Kasumi-1 (cell line): ENCODE data around the gene UBE2D2.
A peak's percentile ranks its signal among the peaks of the same experiment; 100 is the strongest.

Experiments used
- DNase-seq, 2 experiments: peaks; one replicate each; lab custom pipeline; 2025; lab: John Stamatoyannopoulos, UW

Gene UBE2D2

DNA sequence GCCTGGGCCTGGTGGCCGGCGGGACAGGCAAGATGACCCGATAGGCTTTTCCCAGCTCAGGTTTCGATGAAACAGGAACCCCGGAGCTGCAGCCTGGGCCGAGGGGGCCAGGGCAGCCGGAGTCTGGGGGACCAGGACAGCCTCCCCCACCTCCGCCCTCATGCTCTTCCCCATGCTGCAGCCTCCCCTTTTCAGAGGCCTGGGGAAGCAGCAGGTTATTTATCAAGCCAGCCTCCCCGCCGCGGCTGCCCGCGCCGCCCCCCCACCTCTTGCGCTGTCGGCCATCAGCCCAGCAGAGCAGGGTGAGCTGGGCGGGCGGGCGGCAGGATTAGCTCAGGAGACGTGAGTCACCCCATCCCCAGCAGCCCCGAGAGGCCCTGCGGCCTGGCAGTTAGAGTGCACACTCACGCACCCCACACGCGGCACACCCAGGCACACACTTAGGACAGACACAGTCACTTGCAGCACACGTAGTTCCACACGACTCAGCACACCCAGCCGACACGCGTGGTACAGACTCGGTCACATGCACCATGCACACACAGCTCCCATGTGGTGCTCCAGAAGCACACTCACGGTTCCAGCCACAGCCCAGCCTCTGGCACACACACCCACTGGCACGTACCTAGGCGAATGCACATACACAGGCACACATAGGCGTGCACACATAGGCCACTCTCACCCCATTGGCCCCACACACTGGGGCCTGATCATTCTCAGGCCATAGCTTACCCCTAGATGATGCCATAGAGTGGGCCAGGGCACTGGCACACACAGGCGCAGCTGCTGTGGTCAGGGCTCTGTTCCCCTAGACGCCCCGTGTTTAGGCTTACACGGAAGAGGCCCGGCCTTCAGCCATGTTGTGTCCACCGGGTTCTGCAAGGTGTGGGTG is 100.0 kb downstream of the UBE2D2 start:
- peak; percentile 61 to 75 for DNase-seq

DNA sequence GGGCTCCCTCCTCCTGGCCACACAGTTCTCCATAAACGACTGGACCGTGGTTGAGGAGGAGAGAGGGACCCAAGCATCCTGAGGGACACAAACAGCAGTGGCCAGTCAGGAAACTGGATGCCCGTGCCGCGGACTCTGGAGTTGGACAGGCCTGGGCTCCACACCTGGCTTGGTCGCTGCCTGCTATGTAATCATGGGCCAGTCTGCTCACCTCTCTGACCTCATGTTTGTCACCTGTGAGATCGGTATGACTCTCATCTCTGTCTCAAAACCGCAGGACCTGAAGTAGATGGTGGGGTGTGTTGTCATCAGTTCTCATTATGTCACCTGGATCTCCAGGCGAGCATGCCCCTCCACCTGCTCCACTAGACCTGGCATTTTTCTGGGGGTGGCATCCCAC is 101.5 kb downstream of the UBE2D2 start:
- no peak for DNase-seq

DNA sequence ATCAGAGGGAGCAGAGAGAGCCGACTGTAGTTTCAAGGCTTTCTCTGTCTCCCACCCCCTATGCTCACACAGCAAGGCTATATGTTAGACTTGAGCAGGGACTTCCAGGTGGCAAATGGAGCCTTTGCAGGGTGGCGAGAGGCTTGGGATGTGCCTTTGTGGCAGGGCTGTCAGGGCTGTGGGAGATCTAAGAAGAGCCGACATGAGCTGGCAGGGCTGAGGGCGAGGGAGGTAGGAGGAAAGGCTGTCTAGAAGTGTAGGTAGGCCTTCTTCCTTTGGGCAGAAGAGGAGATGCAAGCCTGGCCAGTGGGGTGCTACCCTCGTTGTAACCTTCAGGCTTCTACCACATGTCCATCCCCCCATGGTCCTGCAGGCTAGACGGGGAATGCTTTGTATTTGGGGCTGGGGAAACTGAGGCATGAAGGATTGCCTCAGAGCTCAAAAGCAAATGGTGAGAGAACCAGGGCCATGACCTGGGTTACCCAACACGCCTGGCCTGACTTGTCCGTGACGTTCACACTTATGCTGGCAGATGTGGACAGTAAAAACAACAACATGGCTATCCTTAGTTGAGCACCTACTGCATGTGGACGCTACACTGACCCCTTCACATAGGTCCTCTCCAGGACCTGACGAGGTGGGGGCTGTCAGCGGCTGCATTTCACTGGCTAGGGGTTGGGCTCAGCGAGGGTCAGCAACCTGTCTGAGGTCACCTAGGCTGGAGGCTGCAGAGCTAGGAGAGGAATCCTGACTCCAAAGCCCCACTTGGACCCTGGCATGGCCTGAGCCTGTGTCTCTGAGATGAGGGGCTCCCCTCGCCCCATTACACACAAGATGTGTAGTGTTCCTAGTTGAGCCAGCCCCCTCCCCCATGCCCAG is 102.3 kb downstream of the UBE2D2 start:
- DNase-seq, result no peak

DNA sequence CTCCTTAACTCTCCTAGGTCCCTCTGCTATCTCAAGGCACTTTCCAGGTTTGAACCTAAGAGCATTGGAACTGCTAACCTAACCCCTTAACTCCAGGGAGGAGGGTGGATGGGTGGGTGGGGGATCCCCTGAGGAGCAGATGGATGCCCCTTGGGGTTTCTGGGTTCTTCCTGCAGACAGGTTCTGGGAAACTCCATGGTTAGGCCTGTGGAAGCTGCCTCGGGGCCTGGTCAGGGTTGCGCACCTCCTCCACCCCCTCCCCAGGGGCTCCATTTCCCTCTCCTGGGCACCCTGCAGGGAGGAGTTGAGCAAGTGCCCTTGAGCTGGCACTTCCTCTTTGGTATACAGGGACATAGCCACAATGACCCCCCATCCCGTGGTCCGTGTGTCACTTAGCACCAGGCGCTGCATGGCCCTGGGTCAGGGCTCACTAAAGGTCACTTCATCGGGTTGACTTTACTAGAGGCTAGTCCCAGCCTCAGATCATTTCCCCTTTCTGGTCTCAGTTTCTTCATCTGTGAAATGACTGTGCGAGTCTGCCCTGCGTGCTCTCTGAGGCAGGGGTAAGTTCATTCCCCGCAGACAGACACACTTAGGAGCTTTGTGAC is 103.1 kb downstream of the UBE2D2 start:
- no peak for DNase-seq

DNA sequence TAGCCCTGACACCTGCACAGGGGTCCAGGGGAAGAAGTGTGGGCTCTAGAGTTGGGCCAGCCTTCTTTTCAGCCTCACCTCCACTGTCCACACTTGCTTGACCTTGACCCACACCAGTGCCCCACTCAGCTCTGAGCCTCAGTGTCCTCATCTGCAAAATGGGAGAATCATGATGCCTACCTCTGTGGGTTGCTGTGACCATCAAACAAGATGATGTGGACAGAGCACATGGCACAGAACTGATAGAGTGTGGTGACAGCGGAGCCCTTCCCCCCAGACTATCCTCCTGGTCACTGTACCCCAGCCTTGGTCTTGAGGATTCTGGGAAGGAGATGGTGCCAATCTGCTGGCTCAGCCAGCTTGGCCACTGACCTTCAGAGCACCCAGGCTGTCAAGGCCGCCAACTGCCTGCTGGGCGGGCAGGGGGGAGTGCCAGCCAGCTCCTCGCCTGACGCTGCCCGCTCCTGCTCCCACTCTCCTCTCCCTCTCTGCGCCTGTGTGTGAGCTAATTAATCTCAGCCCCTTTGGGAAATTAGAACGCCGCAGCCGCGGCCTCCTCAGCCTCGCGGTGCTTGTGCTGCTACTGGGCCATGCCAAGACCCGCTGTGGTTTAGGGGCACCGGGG is 103.7 kb downstream of the UBE2D2 start:
- DNase-seq, result no peak

DNA sequence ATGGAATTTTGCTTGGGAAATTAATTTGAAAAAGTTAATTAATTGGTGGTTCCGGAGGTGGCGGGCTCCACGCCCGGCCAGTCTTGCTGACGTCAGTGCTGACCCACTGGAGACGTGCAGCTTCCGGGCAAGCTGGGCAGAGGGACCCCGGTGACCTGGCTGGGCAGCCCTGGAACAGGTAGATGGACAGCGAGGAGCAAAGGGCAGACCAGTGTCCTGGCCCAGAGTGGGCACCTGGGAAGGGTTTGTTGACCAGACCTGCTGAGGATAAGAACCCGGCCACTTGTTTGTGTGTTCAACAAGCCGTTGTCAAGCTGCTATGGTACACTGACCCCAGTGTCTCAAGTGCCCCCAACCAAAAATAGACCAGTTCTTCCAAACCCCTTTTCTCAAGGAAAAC is 104.5 kb downstream of the UBE2D2 start:
- no peak for DNase-seq

DNA sequence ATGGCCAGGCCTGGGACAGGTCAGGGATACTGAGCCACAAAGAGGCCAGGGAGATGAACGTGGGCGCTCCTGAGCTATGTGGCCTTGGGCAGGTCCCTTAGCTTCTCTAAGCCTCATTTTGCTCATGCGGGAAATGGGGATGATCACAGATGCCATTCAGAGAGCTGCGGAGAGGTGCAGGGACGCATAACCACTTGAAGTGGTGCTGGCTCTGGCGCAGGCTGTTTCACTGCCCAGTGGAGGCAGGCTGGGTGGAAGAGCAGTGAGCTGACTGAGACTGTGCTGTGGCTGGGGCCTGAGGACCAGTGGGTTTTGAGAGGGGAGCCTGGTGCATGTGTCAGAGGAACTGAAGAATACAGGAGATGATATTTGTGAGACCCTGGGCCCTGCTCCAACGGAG is 105.4 kb downstream of the UBE2D2 start:
- no peak for DNase-seq

DNA sequence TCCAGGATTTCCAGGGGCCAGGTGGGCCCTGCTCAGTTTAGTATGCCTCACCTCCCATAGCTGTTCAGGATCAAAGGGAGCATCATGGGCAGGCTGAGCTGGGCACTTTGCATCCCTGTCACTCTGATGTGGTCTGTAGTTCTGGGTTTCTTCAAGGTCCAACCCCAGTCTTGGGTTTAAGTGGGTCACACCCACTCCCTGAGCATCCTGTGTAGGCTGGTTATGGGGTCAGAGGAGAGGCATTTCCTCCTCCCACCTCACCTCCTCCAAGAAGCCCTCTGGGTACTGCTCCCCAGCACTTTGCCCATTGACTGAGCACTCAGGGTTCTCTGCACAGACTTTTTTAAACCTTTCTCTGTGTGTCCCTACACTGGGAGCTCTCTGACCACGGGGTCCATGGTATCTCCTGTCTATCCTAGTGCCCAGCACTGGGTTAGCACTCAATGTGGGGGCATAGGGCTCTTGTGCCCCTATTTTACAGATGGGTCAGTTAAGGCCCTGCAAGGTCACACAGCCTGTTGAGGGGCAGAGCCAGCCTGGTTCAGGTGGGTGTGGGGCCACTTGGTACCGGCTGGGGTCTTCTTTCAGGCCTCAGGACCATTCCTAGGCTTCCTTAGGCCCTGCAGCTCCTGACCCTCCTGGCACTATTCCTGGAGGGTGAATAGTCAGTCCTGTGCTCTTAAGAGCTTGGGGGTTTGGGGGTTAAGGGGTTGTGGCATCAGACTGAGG is 106.0 kb downstream of the UBE2D2 start:
- DNase-seq, result no peak

DNA sequence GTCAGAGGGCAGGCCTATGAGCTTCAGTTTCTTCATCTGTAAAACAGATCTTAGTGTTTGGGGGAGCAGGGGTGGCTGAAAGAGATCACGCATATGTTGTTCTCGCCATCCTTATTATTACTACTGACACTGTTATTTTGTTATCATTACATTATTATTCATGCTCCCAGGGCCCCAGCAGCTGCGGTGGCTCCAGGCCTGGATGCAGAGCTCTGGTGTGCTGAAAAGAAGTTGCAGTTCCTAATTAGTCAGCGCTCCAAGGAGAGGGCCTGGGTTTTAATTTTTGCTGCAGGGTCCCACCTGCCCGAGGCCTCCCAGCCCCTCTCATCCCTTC is 106.6 kb downstream of the UBE2D2 start:
- DNase-seq, result no peak

DNA sequence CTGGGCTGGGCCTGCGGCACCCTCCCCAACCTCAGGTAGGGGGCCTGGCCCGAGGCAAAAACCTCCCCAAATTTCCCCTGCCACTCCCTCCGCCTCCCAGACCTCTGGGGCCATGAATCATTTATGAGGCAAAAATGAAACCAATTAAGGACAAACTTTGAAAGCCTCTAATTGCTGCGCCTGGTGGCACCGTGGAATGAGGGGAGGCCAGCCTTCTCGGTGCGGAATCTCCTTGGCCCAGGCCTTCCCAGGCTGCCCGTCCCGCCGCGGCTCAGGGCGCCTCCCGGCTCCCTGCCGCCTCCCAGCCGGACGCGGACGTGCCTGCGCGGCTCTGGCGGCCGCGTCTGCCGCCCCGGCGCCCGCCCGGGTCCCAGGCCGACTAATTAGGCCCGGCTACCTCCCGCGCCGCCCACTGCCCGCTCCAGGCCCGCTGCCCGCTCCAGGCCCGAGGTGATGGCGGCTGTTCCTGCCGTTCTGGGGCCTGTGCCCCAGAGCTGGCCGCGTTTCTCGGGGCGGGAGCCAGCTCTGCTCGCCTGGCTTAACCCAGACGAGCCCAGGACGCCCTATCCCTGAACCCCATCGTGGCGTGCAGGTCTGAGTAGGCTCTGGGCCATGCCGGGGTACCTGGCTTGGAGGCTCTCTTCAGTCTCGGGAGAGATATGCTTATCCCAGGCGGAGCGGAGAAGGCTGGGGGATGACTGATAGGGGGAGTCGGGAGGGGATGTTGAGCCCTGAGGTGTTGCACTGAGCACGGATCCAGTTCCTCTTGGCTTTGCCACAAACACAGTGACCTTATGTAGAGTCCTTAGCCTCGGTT is 107.1 kb downstream of the UBE2D2 start:
- no peak for DNase-seq

DNA sequence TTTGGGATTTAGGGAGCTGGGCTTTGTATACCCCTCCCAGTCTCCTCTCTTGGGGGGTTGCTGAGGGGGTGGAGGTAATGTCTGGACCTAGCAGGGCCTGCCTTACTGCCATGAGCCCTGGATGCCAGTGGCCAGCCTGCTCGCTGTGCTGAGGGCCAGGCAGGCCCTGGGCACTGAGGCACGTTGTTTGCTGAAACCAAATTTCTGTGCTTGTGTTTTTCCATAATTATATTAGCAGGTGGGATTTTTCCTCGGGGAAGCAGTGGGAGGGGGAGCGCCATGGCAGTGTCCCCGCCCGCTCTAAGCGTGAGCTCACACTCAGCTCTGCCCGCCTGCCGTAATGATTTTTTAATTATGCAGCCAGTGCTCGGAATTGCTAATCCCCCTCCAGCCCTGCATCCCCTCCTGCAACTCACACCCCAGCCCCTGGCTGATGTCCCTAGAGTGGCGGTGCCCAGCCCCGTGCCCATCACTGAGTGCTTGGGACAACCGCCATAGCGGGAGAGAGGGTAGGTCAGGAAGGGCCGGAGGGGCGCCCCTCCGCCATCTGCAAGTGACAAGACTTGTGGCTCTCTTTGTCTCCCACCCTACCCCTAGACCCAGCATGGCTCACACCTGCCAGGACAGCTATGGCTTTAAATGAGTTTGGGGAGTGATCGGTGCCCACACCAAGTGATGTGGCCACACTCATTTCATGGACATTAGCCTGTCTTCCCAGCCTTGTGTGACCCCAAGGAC is 108.0 kb downstream of the UBE2D2 start:
- DNase-seq, result no peak

DNA sequence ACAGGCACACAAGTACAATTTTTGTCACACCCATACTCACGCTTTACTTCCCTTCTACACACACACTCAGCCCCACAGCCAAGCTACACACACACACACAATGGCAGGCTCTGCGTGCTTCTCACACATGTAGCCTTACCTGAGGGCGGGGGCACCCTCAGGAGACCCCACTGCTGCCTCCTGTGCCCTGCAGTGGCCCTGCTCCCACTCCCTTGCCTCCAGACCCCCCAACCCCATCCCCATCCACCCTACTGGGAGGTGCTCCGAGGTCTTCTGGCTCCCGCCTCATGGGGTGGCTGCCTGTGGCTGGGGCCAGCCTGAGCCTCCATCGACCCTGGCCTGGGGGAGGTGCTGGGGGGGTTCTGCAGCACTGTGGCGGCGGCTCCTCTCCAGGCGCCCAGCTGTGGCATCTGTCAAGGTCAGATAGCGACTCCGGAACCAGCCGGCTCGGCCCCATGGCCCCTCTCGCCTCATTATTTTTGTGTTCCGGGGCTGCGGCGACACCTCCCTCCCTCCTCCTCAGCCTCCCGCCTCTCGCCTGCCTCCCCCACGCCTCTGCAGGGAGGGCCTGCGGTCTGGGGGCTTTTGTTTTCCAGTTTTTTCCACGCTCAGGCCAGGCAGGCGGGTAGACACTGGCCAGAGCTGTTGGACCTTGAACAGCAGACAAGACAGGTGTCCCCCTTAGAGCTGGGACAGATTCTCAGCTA is 108.7 kb downstream of the UBE2D2 start:
- DNase-seq, result peak; percentile 68 to 83

DNA sequence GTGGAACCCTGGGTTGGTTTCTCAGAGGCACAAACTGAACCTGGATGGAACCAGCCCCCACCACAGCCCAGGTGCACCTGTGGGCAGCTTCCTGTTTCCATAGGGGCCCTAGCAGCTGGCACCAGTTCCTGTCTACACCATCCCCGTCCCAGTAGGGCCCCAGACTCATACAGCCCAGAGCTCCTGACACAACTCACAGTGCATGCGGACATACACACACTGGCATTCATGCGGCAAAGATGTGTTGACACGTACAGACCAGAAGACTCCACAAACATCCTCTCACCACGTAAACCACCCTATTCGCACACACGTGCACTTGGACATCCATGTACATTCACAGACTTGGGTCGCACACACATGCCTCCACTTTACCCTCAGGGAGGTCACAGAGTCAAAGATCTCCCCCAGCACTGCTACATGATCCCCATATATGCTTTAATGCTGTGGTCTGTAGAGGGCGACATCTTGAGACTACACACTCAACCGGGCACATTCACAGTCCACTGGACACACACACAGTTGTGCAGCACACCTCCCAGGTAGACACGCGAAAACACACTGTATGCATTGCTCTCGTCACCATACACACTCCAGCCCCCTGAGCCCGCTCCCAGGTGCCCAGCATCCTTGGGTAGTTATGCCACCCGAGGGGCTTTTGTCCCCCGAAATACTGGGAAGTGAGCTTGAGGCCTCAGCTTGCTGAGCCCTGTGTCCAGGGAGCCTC is 109.4 kb downstream of the UBE2D2 start:
- peak; percentile 71 to 73 for DNase-seq

DNA sequence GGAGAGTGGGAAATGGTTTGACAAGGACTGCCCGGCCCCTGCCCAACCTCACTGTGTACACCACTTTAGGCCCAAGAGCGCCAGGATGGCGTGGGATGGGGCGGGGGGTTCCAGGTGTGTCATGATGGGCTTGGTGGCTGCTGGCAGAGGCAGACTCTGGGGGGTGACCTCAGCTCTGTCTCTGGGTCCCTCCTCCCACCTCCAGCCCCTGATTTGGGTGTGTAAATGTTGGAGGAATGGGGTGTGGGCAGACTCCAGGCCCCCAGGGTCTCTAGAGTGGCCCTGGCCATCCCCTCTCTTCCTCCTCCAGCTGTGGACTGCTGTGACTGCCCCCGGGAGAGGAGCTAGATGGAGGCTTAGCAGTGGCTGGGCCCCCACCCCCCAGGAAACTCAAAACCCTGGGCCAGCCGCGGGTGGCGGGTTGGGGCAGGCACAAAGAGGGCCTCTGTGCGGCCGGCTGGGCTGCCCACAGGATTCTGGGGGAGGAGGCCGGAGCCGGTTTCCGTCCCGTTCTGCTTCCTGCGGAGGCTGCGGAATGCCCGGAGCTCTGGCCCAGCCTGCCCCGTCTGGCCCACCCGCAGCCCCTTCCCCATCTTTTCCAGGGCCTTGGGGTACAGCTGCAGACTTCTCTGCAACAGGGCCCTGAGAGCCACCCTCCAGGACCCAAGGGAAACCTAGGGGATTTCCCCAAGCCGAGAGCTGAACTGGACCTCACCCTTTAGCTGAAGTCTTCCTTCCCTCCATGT is 110.1 kb downstream of the UBE2D2 start:
- no peak for DNase-seq

DNA sequence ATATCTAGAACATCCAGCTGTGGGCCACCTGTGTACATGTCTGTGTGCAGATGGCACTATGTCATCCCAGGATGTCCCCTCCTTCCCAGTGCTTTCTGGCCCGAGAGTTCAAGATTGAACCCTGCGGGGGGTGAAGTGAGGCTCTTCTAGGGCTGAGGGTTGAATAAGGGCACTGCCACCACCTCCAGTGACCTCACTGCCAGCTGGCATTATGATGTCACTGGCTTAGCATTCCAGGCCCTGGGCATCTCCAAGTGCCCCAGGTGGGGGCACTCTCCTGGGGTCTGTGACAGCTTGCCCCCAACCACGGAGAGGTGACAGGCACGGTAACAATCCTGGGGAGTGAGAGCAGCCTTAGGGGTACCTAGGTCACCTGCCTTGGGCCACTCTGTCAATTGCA is 114.1 kb downstream of the UBE2D2 start:
- no peak for DNase-seq

DNA sequence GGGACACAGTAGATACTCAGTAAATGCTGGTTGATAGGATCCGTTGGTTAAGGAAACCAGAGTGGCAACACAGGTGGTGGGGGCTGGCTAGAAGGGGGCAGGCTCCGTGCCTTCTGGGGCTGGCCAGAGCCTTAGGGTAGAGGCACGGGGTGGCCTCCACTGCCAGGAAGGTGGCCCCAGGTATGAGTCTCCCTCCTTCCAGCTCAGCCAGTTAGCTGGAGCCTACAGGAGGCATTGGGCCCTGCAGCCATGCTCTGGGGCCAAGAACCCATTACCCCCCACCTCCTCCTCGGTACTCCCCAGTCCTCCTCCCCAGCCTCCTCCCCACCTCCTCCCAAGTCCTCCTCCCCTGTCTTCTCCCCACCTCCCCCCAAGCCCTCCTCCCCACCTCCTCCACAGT is 114.7 kb downstream of the UBE2D2 start:
- DNase-seq, result no peak

DNA sequence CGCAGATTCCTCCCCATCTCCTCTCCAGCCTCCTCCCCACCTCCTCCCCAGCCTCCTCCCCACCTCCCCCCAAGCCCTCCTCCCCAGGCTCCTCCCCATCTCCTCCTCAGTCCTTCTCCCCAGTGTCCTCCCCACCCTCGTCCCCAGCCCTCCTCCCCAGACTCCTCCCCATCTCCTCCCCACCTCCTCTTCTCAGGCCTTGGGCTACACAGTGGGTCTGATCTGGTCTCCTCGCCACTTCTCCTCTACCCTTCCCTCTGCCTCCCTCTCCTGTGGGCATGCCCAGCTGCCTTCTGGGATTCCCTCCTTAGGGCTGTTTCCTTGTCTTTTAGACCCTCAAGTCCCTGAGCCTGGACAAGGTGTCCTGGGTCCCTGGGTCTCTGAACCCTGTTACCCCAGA is 115.3 kb downstream of the UBE2D2 start:
- no peak for DNase-seq
